Suprapubic skin (tissue), 3 donors: ENCODE results near the gene P4HA1.

ENCODE experiments used
- POLR2AphosphoS5 ChIP-seq, 3 donors: sonication (generic); formaldehyde crosslinking; IDR thresholded peaks; one replicate each; pipeline ENCODE4 v1.6.1; 2017; ENCODE audit warnings: antibody characterized with exemption in 3 of 3
- TF ChIP-seq, protein P1 (sequence below), 2 donors: fragments of 200-600 bp in 1 of 2; fragments of 450-650 bp in 1 of 2; sonication (generic) in 1 of 2; IDR thresholded peaks; one replicate each; pipeline ENCODE4 v1.5.1; 2016 to 2019; ENCODE audit warnings: antibody characterized with exemption in 2 of 2, mild to moderate bottlenecking in 1 of 2, moderate library complexity in 1 of 2

DNA sequence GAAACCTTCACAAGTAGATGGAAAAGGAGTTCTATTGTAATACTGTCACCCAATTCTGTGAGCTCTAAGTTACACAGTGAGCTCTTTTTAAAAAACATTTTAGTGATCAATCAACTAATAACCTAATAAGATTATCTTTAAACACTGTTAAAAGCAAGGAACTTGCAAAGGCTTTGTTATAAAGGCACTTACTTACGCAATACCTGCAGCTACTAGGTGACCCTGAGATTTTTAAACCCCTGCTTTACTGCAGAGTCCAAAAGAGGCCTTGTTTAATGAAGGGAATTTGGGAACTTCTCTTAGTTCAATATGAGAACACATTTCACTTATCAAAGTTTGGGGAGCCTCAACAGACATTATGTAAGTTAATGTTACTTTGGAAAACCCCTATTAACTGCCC, 53.3 kb downstream of the P4HA1 start:
- TF ChIP-seq, protein P1, sequence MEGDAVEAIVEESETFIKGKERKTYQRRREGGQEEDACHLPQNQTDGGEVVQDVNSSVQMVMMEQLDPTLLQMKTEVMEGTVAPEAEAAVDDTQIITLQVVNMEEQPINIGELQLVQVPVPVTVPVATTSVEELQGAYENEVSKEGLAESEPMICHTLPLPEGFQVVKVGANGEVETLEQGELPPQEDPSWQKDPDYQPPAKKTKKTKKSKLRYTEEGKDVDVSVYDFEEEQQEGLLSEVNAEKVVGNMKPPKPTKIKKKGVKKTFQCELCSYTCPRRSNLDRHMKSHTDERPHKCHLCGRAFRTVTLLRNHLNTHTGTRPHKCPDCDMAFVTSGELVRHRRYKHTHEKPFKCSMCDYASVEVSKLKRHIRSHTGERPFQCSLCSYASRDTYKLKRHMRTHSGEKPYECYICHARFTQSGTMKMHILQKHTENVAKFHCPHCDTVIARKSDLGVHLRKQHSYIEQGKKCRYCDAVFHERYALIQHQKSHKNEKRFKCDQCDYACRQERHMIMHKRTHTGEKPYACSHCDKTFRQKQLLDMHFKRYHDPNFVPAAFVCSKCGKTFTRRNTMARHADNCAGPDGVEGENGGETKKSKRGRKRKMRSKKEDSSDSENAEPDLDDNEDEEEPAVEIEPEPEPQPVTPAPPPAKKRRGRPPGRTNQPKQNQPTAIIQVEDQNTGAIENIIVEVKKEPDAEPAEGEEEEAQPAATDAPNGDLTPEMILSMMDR (IDR thresholded peaks at IDR 0.05), result no peak
- no peak for TF ChIP-seq POLR2AphosphoS5 (IDR thresholded peaks at IDR 0.05)
